KMS-11 (cell line): ENCODE data around the gene RBCK1.
"Not testable (repeated sequence)": the region's sequence is repeated elsewhere in the genome, so short reads cannot be mapped to it uniquely, and the experiment has no call there.

ENCODE experiments used
- H2AFZ ChIP-seq: fragments of 200-600 bp; sonication (generic); 2 replicates; pipeline ENCODE4 v1.6.1; 2016; ENCODE audit warnings: antibody characterized with exemption, mixed run types, low read depth
- H3K27ac ChIP-seq: fragments of 200-600 bp; sonication (generic); 2 replicates; pipeline ENCODE4 v1.6.1; 2016; ENCODE audit warnings: mild to moderate bottlenecking, mixed run types
- H3K27me3 ChIP-seq: fragments of 200-600 bp; sonication (generic); 2 replicates; pipeline ENCODE4 v1.6.1; 2017; ENCODE audit warnings: mild to moderate bottlenecking, low read depth, mixed run types, moderate library complexity; ENCODE audit not compliant: insufficient read depth
- H3K36me3 ChIP-seq: fragments of 200-600 bp; sonication (generic); 2 replicates; pipeline ENCODE4 v1.6.1; 2017; ENCODE audit warnings: mild to moderate bottlenecking, mixed run types; ENCODE audit not compliant: insufficient read depth
- H3K4me1 ChIP-seq: fragments of 200-600 bp; sonication (generic); 2 replicates; pipeline ENCODE4 v1.6.1; 2016; ENCODE audit warnings: mild to moderate bottlenecking, low read depth, mixed run types; ENCODE audit not compliant: poor library complexity, severe bottlenecking
- H3K4me2 ChIP-seq: fragments of 200-600 bp; sonication (generic); 2 replicates; pipeline ENCODE4 v1.7.0; 2016; ENCODE audit warnings: mild to moderate bottlenecking, mixed run types
- H3K4me3 ChIP-seq: fragments of 200-600 bp; sonication (generic); IDR thresholded peaks from 2 replicates; pipeline ENCODE4 v1.6.1; 2017; ENCODE audit warnings: low read depth, low read length, mixed read lengths; ENCODE audit not compliant: insufficient read depth
- H3K79me2 ChIP-seq: fragments of 200-600 bp; sonication (generic); 2 replicates; pipeline ENCODE4 v1.6.1; 2016; ENCODE audit warnings: low read depth, mixed run types; ENCODE audit not compliant: insufficient read depth
- H3K9ac ChIP-seq: fragments of 200-600 bp; sonication (generic); 2 replicates; pipeline ENCODE4 v1.6.1; 2016; ENCODE audit warnings: mild to moderate bottlenecking, mixed run types
- H4K20me1 ChIP-seq: fragments of 200-600 bp; sonication (generic); 2 replicates; pipeline ENCODE4 v1.6.1; 2016; ENCODE audit warnings: mild to moderate bottlenecking, mixed run types; ENCODE audit not compliant: insufficient read depth
- TF ChIP-seq, protein P1 (sequence below): fragments of 200-600 bp; sonication (generic); conservative IDR thresholded peaks from 2 replicates; pipeline ENCODE4 v1.6.1; 2017; ENCODE audit warnings: low read depth, mild to moderate bottlenecking, antibody characterized with exemption, low read length, moderate library complexity, mixed read lengths

RBCK1 gene

GRCh38 chr20:376089-376488 lies 32.0 kb upstream of the RBCK1 start:
- Histone ChIP-seq H3K9ac (no peak overlapping the region), H3K27ac (no peak overlapping the region), H3K27me3 (no peaks in the 10 kb centered on the region), H3K4me2 (no peak overlapping the region), H2AFZ (no peak overlapping the region), H4K20me1 (no peaks in the 10 kb centered on the region), H3K36me3 (no peaks in the 10 kb centered on the region), H3K4me1 (peaks cover 40% of the 10 kb centered on the region), H3K4me3 (no peak overlapping the region), H3K79me2 (no peaks in the 10 kb centered on the region)
- TF ChIP-seq, protein P1, sequence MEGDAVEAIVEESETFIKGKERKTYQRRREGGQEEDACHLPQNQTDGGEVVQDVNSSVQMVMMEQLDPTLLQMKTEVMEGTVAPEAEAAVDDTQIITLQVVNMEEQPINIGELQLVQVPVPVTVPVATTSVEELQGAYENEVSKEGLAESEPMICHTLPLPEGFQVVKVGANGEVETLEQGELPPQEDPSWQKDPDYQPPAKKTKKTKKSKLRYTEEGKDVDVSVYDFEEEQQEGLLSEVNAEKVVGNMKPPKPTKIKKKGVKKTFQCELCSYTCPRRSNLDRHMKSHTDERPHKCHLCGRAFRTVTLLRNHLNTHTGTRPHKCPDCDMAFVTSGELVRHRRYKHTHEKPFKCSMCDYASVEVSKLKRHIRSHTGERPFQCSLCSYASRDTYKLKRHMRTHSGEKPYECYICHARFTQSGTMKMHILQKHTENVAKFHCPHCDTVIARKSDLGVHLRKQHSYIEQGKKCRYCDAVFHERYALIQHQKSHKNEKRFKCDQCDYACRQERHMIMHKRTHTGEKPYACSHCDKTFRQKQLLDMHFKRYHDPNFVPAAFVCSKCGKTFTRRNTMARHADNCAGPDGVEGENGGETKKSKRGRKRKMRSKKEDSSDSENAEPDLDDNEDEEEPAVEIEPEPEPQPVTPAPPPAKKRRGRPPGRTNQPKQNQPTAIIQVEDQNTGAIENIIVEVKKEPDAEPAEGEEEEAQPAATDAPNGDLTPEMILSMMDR = no peak

- Histone ChIP-seq H3K9ac (no peak overlapping the region), H3K4me2 (no peak overlapping the region), H3K79me2 (no peaks in the 10 kb centered on the region), H3K27ac (no peak overlapping the region), H3K27me3 (no peaks in the 10 kb centered on the region), H3K4me3 (no peak overlapping the region), H2AFZ (no peak overlapping the region), H3K36me3 (no peaks in the 10 kb centered on the region), H3K4me1 (peaks cover 34% of the 10 kb centered on the region), H4K20me1 (no peaks in the 10 kb centered on the region)
- TF ChIP-seq, protein P1 = no peak
Measured at GRCh38 chr20:376750-377149, 31.3 kb upstream of the RBCK1 start.

GRCh38 chr20:377578-377977 lies 30.5 kb upstream of the RBCK1 start:
- not testable (repeated sequence) for H3K4me2 ChIP-seq, H3K4me3 ChIP-seq, H3K9ac ChIP-seq, H3K36me3 ChIP-seq, H3K27ac ChIP-seq, H2AFZ ChIP-seq, H4K20me1 ChIP-seq, H3K27me3 ChIP-seq, H3K79me2 ChIP-seq
- H3K4me1 ChIP-seq = peaks cover 33% of the 10 kb centered on the region

- no peaks in the 10 kb centered on the region for H3K27me3 ChIP-seq
- H3K9ac ChIP-seq = no peak overlapping the region
- no peaks in the 10 kb centered on the region for H3K36me3 ChIP-seq
- peaks cover 29% of the 10 kb centered on the region for H3K4me1 ChIP-seq
- TF ChIP-seq, protein P1 = no peak
- no peaks in the 10 kb centered on the region for H4K20me1 ChIP-seq
- no peak overlapping the region for H2AFZ ChIP-seq
- no peak overlapping the region for H3K4me3 ChIP-seq
- H3K4me2 ChIP-seq = no peak overlapping the region
- H3K27ac ChIP-seq = no peak overlapping the region
- H3K79me2 ChIP-seq = peaks cover 17% of the 10 kb centered on the region
Measured at GRCh38 chr20:378961-379336, 29.1 kb upstream of the RBCK1 start.

DNA sequence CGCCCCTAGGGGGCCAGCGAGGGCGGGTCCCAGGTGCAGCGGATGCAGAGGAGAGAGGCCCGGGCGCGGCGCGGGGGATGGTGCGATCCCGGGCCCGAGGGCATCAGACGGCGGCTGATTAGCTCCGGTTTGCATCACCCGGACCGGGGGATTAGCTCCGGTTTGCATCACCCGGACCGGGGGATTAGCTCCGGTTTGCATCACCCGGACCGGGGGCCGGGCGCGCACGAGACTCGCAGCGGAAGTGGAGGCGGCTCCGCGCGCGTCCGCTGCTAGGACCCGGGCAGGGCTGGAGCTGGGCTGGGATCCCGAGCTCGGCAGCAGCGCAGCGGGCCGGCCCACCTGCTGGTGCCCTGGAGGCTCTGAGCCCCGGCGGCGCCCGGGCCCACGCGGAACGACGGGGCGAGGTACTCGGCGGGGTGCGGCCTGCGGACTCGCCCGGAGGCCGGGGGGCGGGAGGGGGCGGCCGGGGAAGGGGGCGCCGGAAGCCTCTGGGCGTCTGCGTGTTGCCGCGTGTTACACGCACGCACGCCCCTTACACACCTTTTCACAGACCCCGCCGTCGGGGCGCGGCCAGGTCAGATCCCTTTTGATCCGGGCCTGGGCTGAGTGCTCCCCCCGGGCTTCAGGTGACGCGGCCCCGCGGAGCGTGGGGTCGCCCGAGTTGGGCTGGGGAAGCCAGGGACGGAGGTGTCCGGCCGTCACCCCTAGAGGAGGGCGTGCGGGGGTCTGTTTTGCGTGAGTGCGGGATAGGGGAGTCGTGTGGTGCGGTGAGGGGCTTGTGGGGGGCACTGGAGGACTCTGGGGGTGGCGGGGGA lies 27.1 kb upstream of the RBCK1 start:
- H2AFZ ChIP-seq = peak overlapping the region; percentile 89
- H3K4me2 ChIP-seq = peak overlapping the region; percentile 46
- peak overlapping the region; percentile 67 for H3K27ac ChIP-seq
- no peaks in the 10 kb centered on the region for H3K27me3 ChIP-seq
- H3K9ac ChIP-seq = peak overlapping the region; percentile 75
- peaks cover 36% of the 10 kb centered on the region for H3K79me2 ChIP-seq
- no peaks in the 10 kb centered on the region for H3K36me3 ChIP-seq
- H4K20me1 ChIP-seq = no peaks in the 10 kb centered on the region
- TF ChIP-seq, protein P1 = no peak
- peaks cover 29% of the 10 kb centered on the region for H3K4me1 ChIP-seq
- no peak overlapping the region for H3K4me3 ChIP-seq
